ENCODE data around the gene GOLGA6A. TPM values are rescaled to one million over a fixed set of nuclear protein-coding genes. Genes with fewer than 3 reads are reported as not detected.
A peak's percentile ranks its signal among the peaks of the same experiment; 100 is the strongest.

GOLGA6A gene
- total RNA-seq, 2 donors from 2014 or later, result not detected

- intact Hi-C loops (cut with DNase I, micrococcal nuclease), result loop anchor here in 1 of 2 donors (5.0 kb wide), 1 partner anchor 65 kb away; no protein-coding TSS in a partner anchor
- ATAC-seq (peak; percentile 13), DNase-seq (no peak)
Observed at GRCh38 chr15:74041777-74042435, 40.4 kb downstream of the GOLGA6A start.

GRCh38 chr15:74041311-74041756 is 41.0 kb downstream of the GOLGA6A start:
- DNase-seq, result no peak
- intact Hi-C loops (cut with DNase I, micrococcal nuclease), result loop anchor here in 1 of 2 donors (5.0 kb wide), 1 partner anchor 64 kb away; no protein-coding TSS in a partner anchor
- ATAC-seq, result no peak

GRCh38 chr15:74040109-74040850 is 42.1 kb downstream of the GOLGA6A start:
- DNase-seq, result no peak
- intact Hi-C loops (cut with DNase I, micrococcal nuclease), result loop anchor here in 1 of 2 donors (5.0 kb wide), 1 partner anchor 63 kb away; no protein-coding TSS in a partner anchor
- ATAC-seq, result no peak

GRCh38 chr15:74039656-74040010 is 42.7 kb downstream of the GOLGA6A start:
- intact Hi-C loops (cut with DNase I, micrococcal nuclease), result loop anchor here in 1 of 2 donors (5.0 kb wide), 1 partner anchor 62 kb away; no protein-coding TSS in a partner anchor
- DNase-seq, result no peak
- no peak for ATAC-seq

GRCh38 chr15:74038707-74039655 is 43.4 kb downstream of the GOLGA6A start:
- ATAC-seq, result no peak
- DNase-seq, result no peak
- intact Hi-C loops (cut with DNase I, micrococcal nuclease), result no loop called here

- DNase-seq (no peak), ATAC-seq (no peak)
- intact Hi-C loops (cut with DNase I, micrococcal nuclease), result no loop called here
Observed at GRCh38 chr15:74037171-74038117, 44.9 kb downstream of the GOLGA6A start.

- DNase-seq, result peak; percentile 54 to 73
- intact Hi-C loops (cut with DNase I, micrococcal nuclease), result no loop called here
- ATAC-seq, result peak; percentile 78
Observed at GRCh38 chr15:74036271-74037170, 45.8 kb downstream of the GOLGA6A start.

GRCh38 chr15:74035121-74036017 is 47.0 kb downstream of the GOLGA6A start:
- DNase-seq, result no peak
- intact Hi-C loops (cut with DNase I, micrococcal nuclease), result no loop called here
- no peak for ATAC-seq

GRCh38 chr15:74034206-74034755 is 48.1 kb downstream of the GOLGA6A start:
- intact Hi-C loops (cut with DNase I, micrococcal nuclease), result no loop called here
- DNase-seq, result no peak
- no peak for ATAC-seq

GRCh38 chr15:74032606-74033561 is 49.5 kb downstream of the GOLGA6A start:
- intact Hi-C loops (cut with DNase I, micrococcal nuclease), result no loop called here
- ATAC-seq, result no peak
- no peak for DNase-seq

GRCh38 chr15:74032046-74032445 is 50.3 kb downstream of the GOLGA6A start:
- intact Hi-C loops (cut with DNase I, micrococcal nuclease), result no loop called here
- ATAC-seq, result no peak
- no peak for DNase-seq

GRCh38 chr15:74028646-74029045 is 53.7 kb downstream of the GOLGA6A start:
- intact Hi-C loops (cut with DNase I, micrococcal nuclease), result no loop called here
- ATAC-seq (no peak), DNase-seq (no peak)

GRCh38 chr15:74027688-74028087 is 54.7 kb downstream of the GOLGA6A start:
- intact Hi-C loops (cut with DNase I, micrococcal nuclease), result no loop called here
- DNase-seq (no peak), ATAC-seq (no peak)

- ATAC-seq, result no peak
- intact Hi-C loops (cut with DNase I, micrococcal nuclease), result no loop called here
- DNase-seq, result no peak
Observed at GRCh38 chr15:74025436-74025835, 56.9 kb downstream of the GOLGA6A start.

GRCh38 chr15:74024687-74025086 is 57.7 kb downstream of the GOLGA6A start:
- intact Hi-C loops (cut with DNase I, micrococcal nuclease), result no loop called here
- DNase-seq (no peak), ATAC-seq (no peak)

All from left colon (tissue), 2 donors.